HepG2 (cell line): ENCODE results near the gene PRSS21. TPM values are rescaled to one million over a fixed set of nuclear protein-coding genes. Genes with fewer than 3 reads are reported as not detected.
A peak's percentile ranks its signal among the peaks of the same experiment; 100 is the strongest.

Experiments used
- CBX5 ChIP-seq: sonication (generic); formaldehyde crosslinking; IDR thresholded peaks from 2 replicates; pipeline ENCODE4 v1.4.0; 2020; ENCODE audit warnings: missing genetic modification reagents, borderline replicate concordance
- HOXA3 ChIP-seq: sonication (generic); formaldehyde crosslinking; IDR thresholded peaks from 2 replicates; pipeline ENCODE4 v1.5.0; 2020; ENCODE audit warnings: missing genetic modification reagents
- JUND ChIP-seq: sonication (generic); formaldehyde crosslinking; IDR thresholded peaks from 2 replicates; pipeline ENCODE4 v1.8.0; 2022; ENCODE audit warnings: mild to moderate bottlenecking, missing genetic modification reagents
- MTF2 ChIP-seq: sonication (generic); formaldehyde crosslinking; IDR thresholded peaks from 2 replicates; pipeline ENCODE4 v1.5.0; 2020; ENCODE audit warnings: missing genetic modification reagents, borderline replicate concordance
- NR0B2 ChIP-seq: sonication (generic); formaldehyde crosslinking; IDR thresholded peaks from 2 replicates; pipeline ENCODE4 v1.4.0; 2020; ENCODE audit warnings: mild to moderate bottlenecking, missing genetic modification reagents
- ZBTB14 ChIP-seq: sonication (generic); formaldehyde crosslinking; IDR thresholded peaks from 2 replicates; pipeline ENCODE4 v1.4.0; 2020; ENCODE audit warnings: missing genetic modification reagents
- ZNF17 ChIP-seq: sonication (generic); formaldehyde crosslinking; IDR thresholded peaks from 2 replicates; pipeline ENCODE4 v1.5.0; 2020; ENCODE audit warnings: mild to moderate bottlenecking, missing genetic modification reagents
- ZNF547 ChIP-seq: sonication (generic); formaldehyde crosslinking; IDR thresholded peaks from 2 replicates; pipeline ENCODE4 v1.5.1; 2020; ENCODE audit warnings: mild to moderate bottlenecking, missing genetic modification reagents
- ZSCAN25 ChIP-seq: sonication (generic); formaldehyde crosslinking; IDR thresholded peaks from 2 replicates; pipeline ENCODE4 v1.8.0; 2022; ENCODE audit warnings: mild to moderate bottlenecking, missing genetic modification reagents
- polyA plus RNA-seq, 8 experiments: library from polyadenylated mRNA; depleted of rRNA in 3 of 8; stranded (reverse) in 7 of 8; unstranded in 1 of 8; fragments of >200 nt; fragmentation: Illumina TruSeq in 4 of 8; extraction: Trizol in 4 of 8; gene quantifications; 2 replicates each; pipeline versions ENCODE4 v1.2.1 to v1.2.3, GENCODE V29; 2011 to 2016; ENCODE audit warnings: low read depth in 4 of 8, missing spikeins in 1 of 8, mixed read lengths in 1 of 8; ENCODE audit not compliant: insufficient read depth in 1 of 8
- total RNA-seq, 5 experiments: library from RNA; depleted of rRNA; stranded (reverse); fragments of >200 nt; fragmentation: Illumina TruSeq; extraction: Trizol; gene quantifications; 2 replicates each; pipeline ENCODE4 v1.2.3, GENCODE V29; 2016; ENCODE audit warnings: low read depth in 1 of 5
- TF ChIP-seq, protein P1 (sequence below): sonication (generic); formaldehyde crosslinking; conservative IDR thresholded peaks from 2 replicates; pipeline ENCODE4 v1.8.0; 2022; ENCODE audit warnings: missing genetic modification reagents
- TF ChIP-seq, protein P2 (sequence below): sonication (generic); formaldehyde crosslinking; conservative IDR thresholded peaks from 2 replicates; pipeline ENCODE4 v1.4.0; 2020; ENCODE audit warnings: missing genetic modification reagents

Gene PRSS21
- total and polyA plus RNA-seq, 2 of the 13 experiments (the other 11 are each of a cell fraction or from before 2014, with no cell fraction given) = not detected

GRCh38 chr16:2777903-2778629 lies 39.0 kb upstream of the PRSS21 start (continued):
- 0 out of 2 replicates have a peak, but pooled peaks have one; percentile 12 for TF ChIP-seq ZNF17 (CRISPR knock-in tag)
- no peak for TF ChIP-seq JUND (CRISPR knock-in tag)
- TF ChIP-seq CBX5 (CRISPR knock-in tag) = 0 out of 2 replicates have a peak, but pooled peaks have one; percentile 25
- TF ChIP-seq, protein P1, sequence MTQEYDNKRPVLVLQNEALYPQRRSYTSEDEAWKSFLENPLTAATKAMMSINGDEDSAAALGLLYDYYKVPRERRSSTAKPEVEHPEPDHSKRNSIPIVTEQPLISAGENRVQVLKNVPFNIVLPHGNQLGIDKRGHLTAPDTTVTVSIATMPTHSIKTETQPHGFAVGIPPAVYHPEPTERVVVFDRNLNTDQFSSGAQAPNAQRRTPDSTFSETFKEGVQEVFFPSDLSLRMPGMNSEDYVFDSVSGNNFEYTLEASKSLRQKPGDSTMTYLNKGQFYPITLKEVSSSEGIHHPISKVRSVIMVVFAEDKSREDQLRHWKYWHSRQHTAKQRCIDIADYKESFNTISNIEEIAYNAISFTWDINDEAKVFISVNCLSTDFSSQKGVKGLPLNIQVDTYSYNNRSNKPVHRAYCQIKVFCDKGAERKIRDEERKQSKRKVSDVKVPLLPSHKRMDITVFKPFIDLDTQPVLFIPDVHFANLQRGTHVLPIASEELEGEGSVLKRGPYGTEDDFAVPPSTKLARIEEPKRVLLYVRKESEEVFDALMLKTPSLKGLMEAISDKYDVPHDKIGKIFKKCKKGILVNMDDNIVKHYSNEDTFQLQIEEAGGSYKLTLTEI = no peak
- no peak; the same call in 1 of the 2 replicates for TF ChIP-seq HOXA3 (CRISPR knock-in tag)
- no peak for TF ChIP-seq NR0B2 (CRISPR knock-in tag)
- no peak for TF ChIP-seq ZBTB14 (CRISPR knock-in tag)
- no peak for TF ChIP-seq MTF2
- TF ChIP-seq ZNF547 (CRISPR knock-in tag) = no peak
- TF ChIP-seq ZSCAN25 (CRISPR knock-in tag) = 0 out of 2 replicates have a peak, but pooled peaks have one; percentile 9
- TF ChIP-seq, protein P2, sequence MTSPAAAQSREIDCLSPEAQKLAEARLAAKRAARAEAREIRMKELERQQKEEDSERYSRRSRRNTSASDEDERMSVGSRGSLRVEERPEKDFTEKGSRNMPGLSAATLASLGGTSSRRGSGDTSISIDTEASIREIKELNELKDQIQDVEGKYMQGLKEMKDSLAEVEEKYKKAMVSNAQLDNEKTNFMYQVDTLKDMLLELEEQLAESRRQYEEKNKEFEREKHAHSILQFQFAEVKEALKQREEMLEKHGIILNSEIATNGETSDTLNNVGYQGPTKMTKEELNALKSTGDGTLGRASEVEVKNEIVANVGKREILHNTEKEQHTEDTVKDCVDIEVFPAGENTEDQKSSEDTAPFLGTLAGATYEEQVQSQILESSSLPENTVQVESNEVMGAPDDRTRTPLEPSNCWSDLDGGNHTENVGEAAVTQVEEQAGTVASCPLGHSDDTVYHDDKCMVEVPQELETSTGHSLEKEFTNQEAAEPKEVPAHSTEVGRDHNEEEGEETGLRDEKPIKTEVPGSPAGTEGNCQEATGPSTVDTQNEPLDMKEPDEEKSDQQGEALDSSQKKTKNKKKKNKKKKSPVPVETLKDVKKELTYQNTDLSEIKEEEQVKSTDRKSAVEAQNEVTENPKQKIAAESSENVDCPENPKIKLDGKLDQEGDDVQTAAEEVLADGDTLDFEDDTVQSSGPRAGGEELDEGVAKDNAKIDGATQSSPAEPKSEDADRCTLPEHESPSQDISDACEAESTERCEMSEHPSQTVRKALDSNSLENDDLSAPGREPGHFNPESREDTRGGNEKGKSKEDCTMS = no peak
